B cell (primary cell): Measurements from ENCODE around the gene MALL. TPM values are rescaled to one million over a fixed set of nuclear protein-coding genes. Genes with fewer than 3 reads are reported as not detected.

ENCODE experiments used
- ATAC-seq: fragments of 200-7000 bp; cut with Tn5 transposase; one replicate; pipeline ENCODE4 v1.10.0; 2021; ENCODE audit warnings: low read depth, mild to moderate bottlenecking, moderate number of reproducible peaks, moderate library complexity
- CTCF ChIA-PET: fragments of 350-600 bp; sonication (Branson Sonifier 250); formaldehyde crosslinking; loops from one replicate; lab custom pipeline; 2021; ENCODE audit warnings: antibody characterized with exemption, inconsistent platforms; lab: Charles Lee
- POLR2A ChIA-PET: fragments of 350-600 bp; sonication (Branson Sonifier 250); formaldehyde crosslinking; loops from one replicate; lab custom pipeline; 2021; ENCODE audit warnings: antibody characterized with exemption; lab: Charles Lee
- DNase-seq: peaks from one replicate; pipeline ENCODE4 v3.0.0; 2013
- H2AFZ ChIP-seq: 2 replicates; pipeline ENCODE4 v1.6.1; 2012; ENCODE audit warnings: mild to moderate bottlenecking, low read depth, low read length; ENCODE audit not compliant: insufficient read depth, poor library complexity, severe bottlenecking
- H3K27ac ChIP-seq, 2 donors: 1 replicate in 1 of 2; 2 replicates in 1 of 2; pipeline ENCODE4 v1.5.1; 2012 to 2013; ENCODE audit warnings: low read length in 2 of 2, mild to moderate bottlenecking in 2 of 2, moderate library complexity in 1 of 2
- H3K27me3 ChIP-seq, 4 experiments: fragments of 200-600 bp in 1 of 4; sonication (generic) in 1 of 4; replicated peaks in 1 of 4; 1 replicate in 2 of 4; 2 replicates in 2 of 4; pipeline versions ENCODE4 v1.6.1 to v1.7.0; 2013 to 2016; ENCODE audit warnings: low read length in 3 of 4, mild to moderate bottlenecking in 2 of 4, mixed read lengths in 1 of 4, moderate library complexity in 1 of 4; ENCODE audit not compliant: insufficient read depth in 4 of 4, control insufficient read depth in 3 of 4; ENCODE audit errors: control extremely low read depth in 1 of 4
- H3K36me3 ChIP-seq, 2 experiments: replicated peaks in 1 of 2; 1 replicate in 1 of 2; 2 replicates in 1 of 2; pipeline versions ENCODE4 v1.6.1 to v1.7.1; 2013; ENCODE audit warnings: low read length in 1 of 2; ENCODE audit not compliant: insufficient read depth in 2 of 2, control insufficient read depth in 1 of 2; ENCODE audit errors: control extremely low read depth in 1 of 2, extremely low read depth in 1 of 2
- H3K4me1 ChIP-seq, 2 donors: fragments of 200-600 bp in 1 of 2; sonication (generic) in 1 of 2; 1 replicate in 1 of 2; 2 replicates in 1 of 2; pipeline versions ENCODE4 v1.5.1 to v1.6.1; 2013 to 2017; ENCODE audit warnings: low read length in 2 of 2; ENCODE audit not compliant: control insufficient read depth in 2 of 2, insufficient read depth in 2 of 2
- H3K4me2 ChIP-seq: replicated peaks from 2 replicates; pipeline ENCODE3; 2012; ENCODE audit warnings: mild to moderate bottlenecking, low read depth, low read length; ENCODE audit not compliant: poor library complexity, severe bottlenecking
- H3K4me3 ChIP-seq, 5 experiments: fragments of 200-600 bp in 1 of 5; sonication (generic) in 1 of 5; 1 replicate in 3 of 5; 2 replicates in 2 of 5; pipeline versions ENCODE4 v1.5.1 to v1.7.0; 2011 to 2016; ENCODE audit warnings: low read length in 4 of 5, mild to moderate bottlenecking in 4 of 5, low read depth in 2 of 5, control low read depth in 1 of 5, moderate library complexity in 1 of 5; ENCODE audit not compliant: insufficient read depth in 1 of 5; ENCODE audit errors: control extremely low read depth in 1 of 5, extremely low read depth in 1 of 5
- H3K79me2 ChIP-seq: fragments of 200-600 bp; sonication (generic); one replicate; pipeline ENCODE4 v1.6.0; 2016; ENCODE audit warnings: low read length; ENCODE audit not compliant: control insufficient read depth, insufficient read depth
- H3K9ac ChIP-seq: fragments of 200-600 bp; sonication (generic); 2 replicates; pipeline ENCODE4 v1.6.1; 2017; ENCODE audit warnings: mild to moderate bottlenecking, low read length, moderate library complexity
- H3K9me3 ChIP-seq, 3 donors: one replicate each; pipeline versions ENCODE4 v1.6.1 to v1.7.1; 2013; ENCODE audit warnings: low read length in 2 of 3; ENCODE audit not compliant: control insufficient read depth in 2 of 3, insufficient read depth in 1 of 3; ENCODE audit errors: control extremely low read depth in 1 of 3
- H4K20me1 ChIP-seq: 2 replicates; pipeline ENCODE4 v1.6.0; 2012; ENCODE audit warnings: mild to moderate bottlenecking, low read length; ENCODE audit not compliant: insufficient read depth, control insufficient read depth, poor library complexity, severe bottlenecking
- H3K27ac Mint-ChIP-seq: one replicate; pipeline ENCODE4 v1.8.0; 2021; ENCODE audit warnings: mixed read lengths
- H3K27me3 Mint-ChIP-seq: one replicate; pipeline ENCODE4 v1.8.0; 2021; ENCODE audit warnings: mixed read lengths
- H3K4me1 Mint-ChIP-seq: one replicate; pipeline ENCODE4 v1.8.0; 2021; ENCODE audit warnings: mixed read lengths
- H3K4me3 Mint-ChIP-seq: one replicate; pipeline ENCODE4 v1.8.0; 2021; ENCODE audit warnings: mixed read lengths
- H3K9me3 Mint-ChIP-seq: one replicate; pipeline ENCODE4 v1.8.0; 2022; ENCODE audit warnings: mixed read lengths; ENCODE audit not compliant: insufficient read depth
- CTCF ChIP-seq: fragments of 200-600 bp; IDR thresholded peaks from one replicate; pipeline ENCODE4 v1.8.0; 2022; ENCODE audit warnings: antibody characterized with exemption, mild to moderate bottlenecking
- EZH2 ChIP-seq: IDR thresholded peaks from 2 replicates; pipeline ENCODE4 v1.6.1; 2012; ENCODE audit warnings: borderline replicate concordance, low read depth, mild to moderate bottlenecking, moderate library complexity, low read length; ENCODE audit not compliant: insufficient read depth, poor library complexity, severe bottlenecking
- WGBS: methylation state at CpG from one replicate; pipeline ENCODE4 v1.1.5; 2013; ENCODE audit warnings: missing lambda C conversion rate; ENCODE audit not compliant: insufficient coverage; 5-methylcytosine and 5-hydroxymethylcytosine counted together
- intact Hi-C: fragments of 100-400 bp; cut with micrococcal nuclease; formaldehyde crosslinking; loops from one replicate; pipeline ENCODE4 v1.10.0; 2022
- polyA plus RNA-seq: library from polyadenylated mRNA; depleted of rRNA; stranded (reverse); fragments of >200 nt; gene quantifications from 2 replicates; pipeline ENCODE4 v1.2.3, GENCODE V29; 2012
- total RNA-seq, 2 donors: library from RNA; stranded (reverse); fragments of 120-200 nt in 1 of 2; gene quantifications; 1 replicate in 1 of 2; 2 replicates in 1 of 2; pipeline versions ENCODE4 v1.2.3 to v1.2.4, GENCODE V29; 2013 to 2022

MALL gene
- total and polyA plus RNA-seq, 2 donors (not counting 1 experiment from before 2014, with no cell fraction given): not detected

- Histone ChIP-seq H3K79me2 (no peaks in the 10 kb centered on the region), H3K36me3 (no peaks in the 10 kb centered on the region), H3K27me3 (peaks cover 0 to 19% (median 3%) of the 10 kb centered on the region in 4 experiments), H3K4me2 (no peak overlapping the region), H3K9ac (no peak overlapping the region), H4K20me1 (no peaks in the 10 kb centered on the region), H3K9me3 (peaks cover 0 to 4% (median 0%) of the 10 kb centered on the region in 3 donors), H3K4me1 (no peaks in the 10 kb centered on the region), H3K4me3 (no peak overlapping the region), H2AFZ (no peak overlapping the region), H3K27ac (no peak overlapping the region)
- ATAC-seq (no peak), DNase-seq (no peak)
- H3K4me1 Mint-ChIP-seq: no peaks in the 10 kb centered on the region
- H3K27me3 Mint-ChIP-seq: peaks cover 35% of the 10 kb centered on the region
- H3K27ac Mint-ChIP-seq: no peak overlapping the region
- CTCF ChIA-PET: no interaction called here
- TF ChIP-seq EZH2: no peak
- no peak for TF ChIP-seq CTCF
- no peaks in the 10 kb centered on the region for H3K9me3 Mint-ChIP-seq
- WGBS: 89% methylated on average over 1 of the region's 2 CpGs
- intact Hi-C loops: no loop called here
- POLR2A ChIA-PET: no interaction called here
- H3K4me3 Mint-ChIP-seq: no peak overlapping the region
These were observed 5.4 kb upstream of the MALL start for GRCh38 chr2:110121052-110121334.

GRCh38 chr2:110120171-110121051 lies 4.8 kb upstream of the MALL start:
- Histone ChIP-seq H3K27me3 (peaks cover 0 to 24% (median 3%) of the 10 kb centered on the region in 4 experiments), H3K9me3 (peaks cover 0 to 7% (median 0%) of the 10 kb centered on the region in 3 donors), H3K4me2 (no peak overlapping the region), H3K36me3 (no peaks in the 10 kb centered on the region), H3K79me2 (no peaks in the 10 kb centered on the region), H3K9ac (no peak overlapping the region), H2AFZ (no peak overlapping the region), H4K20me1 (no peaks in the 10 kb centered on the region), H3K27ac (no peak overlapping the region), H3K4me1 (no peaks in the 10 kb centered on the region), H3K4me3 (no peak overlapping the region)
- 89% methylated on average over 3 of the region's 11 CpGs for WGBS
- peaks cover 36% of the 10 kb centered on the region for H3K27me3 Mint-ChIP-seq
- intact Hi-C loops: no loop called here
- ATAC-seq (no peak), DNase-seq (no peak)
- H3K9me3 Mint-ChIP-seq: no peaks in the 10 kb centered on the region
- CTCF ChIA-PET: no interaction called here
- POLR2A ChIA-PET: no interaction called here
- H3K27ac Mint-ChIP-seq: no peak overlapping the region
- H3K4me3 Mint-ChIP-seq: no peak overlapping the region
- TF ChIP-seq EZH2 (no peak), CTCF (no peak)
- H3K4me1 Mint-ChIP-seq: no peaks in the 10 kb centered on the region
